ENCODE data around the gene LMO4.

Gene LMO4

GRCh38 chr1:87362834-87363426 lies 34.2 kb downstream of the LMO4 start:
- no peaks in the 10 kb centered on the region for H3K4me1 ChIP-seq (ENCODE audit: control insufficient read depth, insufficient read depth, low read length)
- H3K9ac ChIP-seq (ENCODE audit: low read length): no peak overlapping the region
- no peaks in the 10 kb centered on the region for H3K27me3 ChIP-seq (ENCODE audit: control insufficient read depth, insufficient read depth, low read length)
- H3K36me3 ChIP-seq (ENCODE audit: control insufficient read depth, insufficient read depth, low read length): no peaks in the 10 kb centered on the region
- H3K27ac ChIP-seq (ENCODE audit: low read depth, low read length): no peak overlapping the region
- no peak overlapping the region for H3K4me3 ChIP-seq (ENCODE audit: low read depth, low read length)
- H3K9me3 ChIP-seq (ENCODE audit: control insufficient read depth, insufficient read depth, low read depth, low read length): no peaks in the 10 kb centered on the region

- H3K27ac ChIP-seq (ENCODE audit: low read depth, low read length): no peak overlapping the region
- no peaks in the 10 kb centered on the region for H3K9me3 ChIP-seq (ENCODE audit: control insufficient read depth, insufficient read depth, low read depth, low read length)
- no peak overlapping the region for H3K9ac ChIP-seq (ENCODE audit: low read length)
- peaks cover 11% of the 10 kb centered on the region for H3K4me1 ChIP-seq (ENCODE audit: control insufficient read depth, insufficient read depth, low read length)
- no peaks in the 10 kb centered on the region for H3K27me3 ChIP-seq (ENCODE audit: control insufficient read depth, insufficient read depth, low read length)
- H3K4me3 ChIP-seq (ENCODE audit: low read depth, low read length): no peak overlapping the region
- H3K36me3 ChIP-seq (ENCODE audit: control insufficient read depth, insufficient read depth, low read length): no peaks in the 10 kb centered on the region
Measured at GRCh38 chr1:87367549-87367948, 38.9 kb downstream of the LMO4 start.

GRCh38 chr1:87368907-87369306 lies 40.2 kb downstream of the LMO4 start:
- Histone ChIP-seq H3K4me3 (ENCODE audit: low read depth, low read length) (no peak overlapping the region), H3K9me3 (ENCODE audit: control insufficient read depth, insufficient read depth, low read depth, low read length) (no peaks in the 10 kb centered on the region)

GRCh38 chr1:87369736-87370478 lies 41.2 kb downstream of the LMO4 start:
- Histone ChIP-seq H3K4me3 (ENCODE audit: low read depth, low read length) (no peak overlapping the region), H3K9ac (ENCODE audit: low read length) (no peak overlapping the region), H3K27ac (ENCODE audit: low read depth, low read length) (no peak overlapping the region), H3K27me3 (ENCODE audit: control insufficient read depth, insufficient read depth, low read length) (no peaks in the 10 kb centered on the region), H3K9me3 (ENCODE audit: control insufficient read depth, insufficient read depth, low read depth, low read length) (no peaks in the 10 kb centered on the region), H3K4me1 (ENCODE audit: control insufficient read depth, insufficient read depth, low read length) (peaks cover 11% of the 10 kb centered on the region), H3K36me3 (ENCODE audit: control insufficient read depth, insufficient read depth, low read length) (no peaks in the 10 kb centered on the region)

More at GRCh38 chr1:87368907-87369306, 40.2 kb downstream of the LMO4 start:
- no peak overlapping the region for H3K9ac ChIP-seq (ENCODE audit: low read length)
- peaks cover 11% of the 10 kb centered on the region for H3K4me1 ChIP-seq (ENCODE audit: control insufficient read depth, insufficient read depth, low read length)
- no peak overlapping the region for H3K27ac ChIP-seq (ENCODE audit: low read depth, low read length)
- no peaks in the 10 kb centered on the region for H3K36me3 ChIP-seq (ENCODE audit: control insufficient read depth, insufficient read depth, low read length)
- H3K27me3 ChIP-seq (ENCODE audit: control insufficient read depth, insufficient read depth, low read length): no peaks in the 10 kb centered on the region

- Histone ChIP-seq H3K4me1 (ENCODE audit: control insufficient read depth, insufficient read depth, low read length) (peaks cover 11% of the 10 kb centered on the region), H3K27ac (ENCODE audit: low read depth, low read length) (no peak overlapping the region)
Measured at GRCh38 chr1:87370544-87370943, 41.9 kb downstream of the LMO4 start.

GRCh38 chr1:87379306-87379705 lies 50.6 kb downstream of the LMO4 start:
- Histone ChIP-seq H3K4me1 (ENCODE audit: control insufficient read depth, insufficient read depth, low read length) (no peaks in the 10 kb centered on the region), H3K27ac (ENCODE audit: low read depth, low read length) (no peak overlapping the region), H3K9me3 (ENCODE audit: control insufficient read depth, insufficient read depth, low read depth, low read length) (peaks cover 5% of the 10 kb centered on the region; the same call in 1 of the 2 replicates), H3K27me3 (ENCODE audit: control insufficient read depth, insufficient read depth, low read length) (no peaks in the 10 kb centered on the region), H3K36me3 (ENCODE audit: control insufficient read depth, insufficient read depth, low read length) (no peaks in the 10 kb centered on the region), H3K9ac (ENCODE audit: low read length) (no peak overlapping the region), H3K4me3 (ENCODE audit: low read depth, low read length) (no peak overlapping the region)

More at GRCh38 chr1:87370544-87370943, 41.9 kb downstream of the LMO4 start:
- Histone ChIP-seq H3K9ac (ENCODE audit: low read length) (no peak overlapping the region), H3K9me3 (ENCODE audit: control insufficient read depth, insufficient read depth, low read depth, low read length) (no peaks in the 10 kb centered on the region), H3K36me3 (ENCODE audit: control insufficient read depth, insufficient read depth, low read length) (no peaks in the 10 kb centered on the region), H3K27me3 (ENCODE audit: control insufficient read depth, insufficient read depth, low read length) (no peaks in the 10 kb centered on the region), H3K4me3 (ENCODE audit: low read depth, low read length) (no peak overlapping the region)

- H3K27ac ChIP-seq (ENCODE audit: low read depth, low read length): no peak overlapping the region
- no peak overlapping the region for H3K4me3 ChIP-seq (ENCODE audit: low read depth, low read length)
- H3K9ac ChIP-seq (ENCODE audit: low read length): no peak overlapping the region
Measured at GRCh38 chr1:87386217-87386790, 57.6 kb downstream of the LMO4 start.

GRCh38 chr1:87388411-87388810 lies 59.7 kb downstream of the LMO4 start:
- H3K4me3 ChIP-seq (ENCODE audit: low read depth, low read length): no peak overlapping the region
- H3K36me3 ChIP-seq (ENCODE audit: control insufficient read depth, insufficient read depth, low read length): no peaks in the 10 kb centered on the region
- peaks cover 12% of the 10 kb centered on the region for H3K9me3 ChIP-seq (ENCODE audit: control insufficient read depth, insufficient read depth, low read depth, low read length)
- H3K9ac ChIP-seq (ENCODE audit: low read length): no peak overlapping the region
- H3K4me1 ChIP-seq (ENCODE audit: control insufficient read depth, insufficient read depth, low read length): no peaks in the 10 kb centered on the region
- no peak overlapping the region for H3K27ac ChIP-seq (ENCODE audit: low read depth, low read length)
- no peaks in the 10 kb centered on the region for H3K27me3 ChIP-seq (ENCODE audit: control insufficient read depth, insufficient read depth, low read length)

More at GRCh38 chr1:87386217-87386790, 57.6 kb downstream of the LMO4 start:
- Histone ChIP-seq H3K36me3 (ENCODE audit: control insufficient read depth, insufficient read depth, low read length) (no peaks in the 10 kb centered on the region), H3K9me3 (ENCODE audit: control insufficient read depth, insufficient read depth, low read depth, low read length) (peaks cover 12% of the 10 kb centered on the region), H3K4me1 (ENCODE audit: control insufficient read depth, insufficient read depth, low read length) (no peaks in the 10 kb centered on the region), H3K27me3 (ENCODE audit: control insufficient read depth, insufficient read depth, low read length) (no peaks in the 10 kb centered on the region)

- no peak overlapping the region for H3K4me3 ChIP-seq (ENCODE audit: low read depth, low read length)
- H3K27ac ChIP-seq (ENCODE audit: low read depth, low read length): no peak overlapping the region
- H3K27me3 ChIP-seq (ENCODE audit: control insufficient read depth, insufficient read depth, low read length): no peaks in the 10 kb centered on the region
- H3K4me1 ChIP-seq (ENCODE audit: control insufficient read depth, insufficient read depth, low read length): no peaks in the 10 kb centered on the region
- H3K36me3 ChIP-seq (ENCODE audit: control insufficient read depth, insufficient read depth, low read length): no peaks in the 10 kb centered on the region
- H3K9me3 ChIP-seq (ENCODE audit: control insufficient read depth, insufficient read depth, low read depth, low read length): peaks cover 12% of the 10 kb centered on the region
- H3K9ac ChIP-seq (ENCODE audit: low read length): no peak overlapping the region
Measured at GRCh38 chr1:87389011-87389410, 60.3 kb downstream of the LMO4 start.

GRCh38 chr1:87389546-87389945 lies 60.9 kb downstream of the LMO4 start:
- Histone ChIP-seq H3K36me3 (ENCODE audit: control insufficient read depth, insufficient read depth, low read length) (no peaks in the 10 kb centered on the region), H3K27me3 (ENCODE audit: control insufficient read depth, insufficient read depth, low read length) (no peaks in the 10 kb centered on the region), H3K9ac (ENCODE audit: low read length) (no peak overlapping the region), H3K4me3 (ENCODE audit: low read depth, low read length) (no peak overlapping the region), H3K27ac (ENCODE audit: low read depth, low read length) (no peak overlapping the region), H3K4me1 (ENCODE audit: control insufficient read depth, insufficient read depth, low read length) (no peaks in the 10 kb centered on the region), H3K9me3 (ENCODE audit: control insufficient read depth, insufficient read depth, low read depth, low read length) (peaks cover 12% of the 10 kb centered on the region)
